Heart left ventricle (tissue), 16 donors: ENCODE results near the gene PTPRE. TPM values are rescaled to one million over a fixed set of nuclear protein-coding genes. Genes with fewer than 3 reads are reported as not detected.

Source experiments
- ATAC-seq, 4 donors: fragments of 200-7000 bp; cut with Tn5 transposase; one replicate each; pipeline ENCODE4 v1.9.1; 2020 to 2022; ENCODE audit warnings: moderate library complexity in 4 of 4, mild to moderate bottlenecking in 3 of 4, moderate number of reproducible peaks in 1 of 4
- DNase-seq, 5 donors: peaks; one replicate each; pipeline ENCODE4 v3.0.0-alpha.2; 2020
- H3K27ac ChIP-seq, 12 donors: fragments of 200-600 bp; sonication (generic) in 4 of 12; one replicate each; pipeline versions ENCODE4 v1.5.0 to v1.8.0; 2016 to 2022; ENCODE audit warnings: mild to moderate bottlenecking in 2 of 12
- H3K27me3 ChIP-seq, 9 donors: fragments of 200-600 bp; sonication (generic) in 2 of 9; one replicate each; pipeline versions ENCODE4 v1.5.1 to v1.8.0; 2016 to 2022; ENCODE audit warnings: mild to moderate bottlenecking in 3 of 9
- H3K36me3 ChIP-seq, 9 donors: fragments of 200-600 bp; sonication (generic) in 2 of 9; one replicate each; pipeline versions ENCODE4 v1.5.0 to v1.8.0; 2018 to 2022; ENCODE audit warnings: mild to moderate bottlenecking in 2 of 9
- H3K4me1 ChIP-seq, 12 donors: fragments of 200-600 bp; sonication (generic) in 4 of 12; one replicate each; pipeline versions ENCODE4 v1.5.0 to v1.8.0; 2016 to 2022; ENCODE audit warnings: mild to moderate bottlenecking in 3 of 12
- H3K4me3 ChIP-seq, 12 donors: fragments of 200-600 bp; sonication (generic) in 4 of 12; one replicate each; pipeline versions ENCODE4 v1.5.0 to v1.8.0; 2017 to 2022; ENCODE audit warnings: mild to moderate bottlenecking in 9 of 12, moderate library complexity in 4 of 12
- H3K9me3 ChIP-seq, 12 donors: fragments of 200-600 bp; sonication (generic) in 4 of 12; one replicate each; pipeline versions ENCODE4 v1.5.0 to v1.8.0; 2016 to 2022; ENCODE audit warnings: mild to moderate bottlenecking in 1 of 12
- POLR2A ChIP-seq, 2 donors: fragments of 450-650 bp; IDR thresholded peaks; one replicate each; pipeline ENCODE4 v1.6.1; 2017; ENCODE audit warnings: antibody characterized with exemption in 2 of 2, mild to moderate bottlenecking in 2 of 2, moderate library complexity in 2 of 2
- WGBS, 4 donors: extraction: QIAGEN DNeasy Blood & Tissue Kit in 2 of 4; methylation state at CpG; one replicate each; pipeline versions ENCODE4 v1.1.5 to v1.1.7; 2013 to 2018; 5-methylcytosine and 5-hydroxymethylcytosine counted together
- intact Hi-C, 10 donors: fragments of 100-400 bp; cut with DNase I; formaldehyde crosslinking; loops; one replicate each; pipeline versions ENCODE4 v1.11.1 to v1.14.2; 2022
- polyA plus RNA-seq, 2 donors: library from polyadenylated mRNA; stranded (reverse); fragments of 200-250 nt; gene quantifications; one replicate each; pipeline ENCODE4 v1.2.3, GENCODE V29; 2013
- total RNA-seq, 9 donors: library from RNA; depleted of rRNA in 2 of 9; stranded (reverse); fragments of >200 nt in 2 of 9; fragmentation: NEBNext Ultra II Directional in 3 of 9; extraction: Animal tissue kit (Norgen Biotek cat#: 25700) in 3 of 9; gene quantifications; one replicate each; pipeline versions ENCODE4 v1.1.0 to v1.2.4, GENCODE V29; 2016 to 2023
- TF ChIP-seq, protein P1 (sequence below), 12 donors: fragments of 200-600 bp; sonication (generic) in 4 of 12; IDR thresholded peaks; one replicate each; pipeline versions ENCODE4 v1.5.0 to v1.8.0; 2018 to 2022; ENCODE audit warnings: antibody characterized with exemption in 12 of 12, mild to moderate bottlenecking in 5 of 12
- donor health status: ischemic (EF 13 %, LVEDD 7.1; RV severe dilation, severe dysfunction).
- donor health status: healthy with polysubstance abuse.
- donor health status: DM: no; HTN: yes; CAD: no.
- donor health status: DM: no; HTN: no; CAD: no.
- donor health status: ischemic (EF 25% LVEDD 6.9; RV normal size, moderate dysfunction).
- donor health status: ischemic (EF 25% LVEDD 5.7; RV mildly dilated, moderate dysfunction).
- donor health status: healthy.
- donor health status: DM: yes; HTN: yes; CAD: no.
- donor health status: ischemic (EF 35%, LVEDD 5.7; RV mildly dilated, moderate dysfunction).
- donor health status: nonischemic (EF 11% LVEDD 7.7; RV severe dilation, severe dysfunction).
- donor health status: DM: yes; HTN: yes; CAD: no.
- donor health status: PGD.
- donor health status: ischemic (EF 29% LVEDD 5.4; RV normal size, mild dysfunction).
- donor health status: nonischemic (EF 23%, LVEDD 6.1; RV moderate dilation, normal function).

The PTPRE gene
- total and polyA plus RNA-seq, 11 donors: 6.9 to 55.0 (median 24.1) TPM

DNA sequence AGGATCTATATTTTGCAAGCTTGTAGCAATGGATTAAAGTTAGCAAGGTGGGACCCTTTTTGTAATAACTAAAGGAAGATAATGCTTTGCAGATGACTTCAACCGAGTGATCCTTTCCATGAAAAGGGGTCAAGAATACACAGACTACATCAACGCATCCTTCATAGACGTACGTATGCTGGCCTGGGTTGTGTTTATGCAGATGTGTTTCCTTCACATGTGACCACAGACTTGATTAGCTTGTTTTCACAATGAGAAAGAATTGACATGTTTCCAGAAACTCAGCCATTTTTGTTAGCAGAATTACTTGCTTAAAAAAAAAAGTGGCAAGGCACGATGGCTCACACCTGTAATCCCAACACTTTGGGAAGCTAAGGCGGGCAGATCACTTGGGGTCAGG lies 165.1 kb downstream of the PTPRE start:
- 72 to 82% (median 78%) methylated on average over 6 of the region's 6 CpGs for WGBS, 4 donors
- Histone ChIP-seq H3K4me3 (no peak overlapping the region), H3K36me3 (peaks cover 0 to 100% (median 89%) of the 10 kb centered on the region in 9 donors), H3K9me3 (no peaks in the 10 kb centered on the region), H3K4me1 (peaks cover 0 to 9% (median 0%) of the 10 kb centered on the region in 12 donors), H3K27ac (no peak overlapping the region), H3K27me3 (no peaks in the 10 kb centered on the region)
- no peak for ATAC-seq
- TF ChIP-seq, protein P1, sequence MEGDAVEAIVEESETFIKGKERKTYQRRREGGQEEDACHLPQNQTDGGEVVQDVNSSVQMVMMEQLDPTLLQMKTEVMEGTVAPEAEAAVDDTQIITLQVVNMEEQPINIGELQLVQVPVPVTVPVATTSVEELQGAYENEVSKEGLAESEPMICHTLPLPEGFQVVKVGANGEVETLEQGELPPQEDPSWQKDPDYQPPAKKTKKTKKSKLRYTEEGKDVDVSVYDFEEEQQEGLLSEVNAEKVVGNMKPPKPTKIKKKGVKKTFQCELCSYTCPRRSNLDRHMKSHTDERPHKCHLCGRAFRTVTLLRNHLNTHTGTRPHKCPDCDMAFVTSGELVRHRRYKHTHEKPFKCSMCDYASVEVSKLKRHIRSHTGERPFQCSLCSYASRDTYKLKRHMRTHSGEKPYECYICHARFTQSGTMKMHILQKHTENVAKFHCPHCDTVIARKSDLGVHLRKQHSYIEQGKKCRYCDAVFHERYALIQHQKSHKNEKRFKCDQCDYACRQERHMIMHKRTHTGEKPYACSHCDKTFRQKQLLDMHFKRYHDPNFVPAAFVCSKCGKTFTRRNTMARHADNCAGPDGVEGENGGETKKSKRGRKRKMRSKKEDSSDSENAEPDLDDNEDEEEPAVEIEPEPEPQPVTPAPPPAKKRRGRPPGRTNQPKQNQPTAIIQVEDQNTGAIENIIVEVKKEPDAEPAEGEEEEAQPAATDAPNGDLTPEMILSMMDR (IDR thresholded peaks at IDR 0.05): no peak
- TF ChIP-seq POLR2A (IDR thresholded peaks at IDR 0.05): no peak
- no peak for DNase-seq
- intact Hi-C loops: loop anchor here in 3 of 10 donors (5.0 kb wide), 2 partner anchors 35 to 165 kb away; partner anchors contain the start of gene PTPRE (in 1 of the 3)

DNA sequence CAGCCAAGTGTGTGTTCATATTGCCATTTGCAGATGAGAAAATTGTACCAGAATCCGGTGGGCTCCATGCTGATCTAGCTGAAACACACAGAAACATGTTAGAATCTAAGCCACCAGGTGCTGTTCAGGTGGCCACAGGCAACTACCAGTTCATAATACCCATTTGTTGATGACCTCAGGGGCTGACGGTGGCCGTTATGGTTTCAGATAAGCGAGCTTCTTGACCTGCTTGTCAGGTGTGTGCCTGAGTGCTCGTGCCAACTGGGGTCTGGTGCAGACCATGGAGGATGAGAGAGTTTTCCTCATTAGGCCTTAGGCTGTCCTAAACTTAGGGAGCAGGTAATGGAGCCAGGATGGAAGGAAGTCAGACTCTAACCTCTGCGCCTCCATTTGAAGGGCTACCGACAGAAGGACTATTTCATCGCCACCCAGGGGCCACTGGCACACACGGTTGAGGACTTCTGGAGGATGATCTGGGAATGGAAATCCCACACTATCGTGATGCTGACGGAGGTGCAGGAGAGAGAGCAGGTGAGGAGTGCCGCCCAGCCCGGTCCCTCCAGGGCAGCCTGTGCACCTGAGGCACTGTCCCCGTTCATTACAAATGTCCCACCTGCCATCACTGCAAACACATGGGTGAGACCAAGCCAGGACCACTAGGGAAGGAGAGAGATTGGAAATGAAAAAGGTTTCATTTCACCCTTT lies 166.2 kb downstream of the PTPRE start:
- no peak overlapping the region for H3K27ac ChIP-seq
- ATAC-seq: no peak

DNA sequence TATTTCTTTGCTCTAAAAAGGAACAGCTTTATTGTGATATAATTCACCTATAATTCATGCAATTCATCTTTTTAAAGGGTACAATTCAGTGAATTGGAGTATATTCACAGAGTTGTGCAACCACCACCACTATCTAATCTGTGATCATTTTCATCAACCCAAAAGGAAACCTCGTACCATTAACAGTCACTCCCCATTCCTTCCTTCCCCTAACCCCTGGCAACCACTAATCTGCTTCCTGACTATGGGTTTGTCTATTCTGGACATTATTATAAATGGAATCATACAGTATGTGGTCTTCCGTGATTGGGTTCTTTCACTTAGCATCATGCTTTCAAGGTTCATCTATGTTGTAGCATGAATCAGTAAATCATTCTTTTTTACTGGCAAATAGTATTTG lies 167.0 kb downstream of the PTPRE start:
- TF ChIP-seq, protein P1 (IDR thresholded peaks at IDR 0.05): no peak
- TF ChIP-seq POLR2A (IDR thresholded peaks at IDR 0.05): no peak
- 61 to 73% (median 67%) methylated on average over 2 of the region's 2 CpGs for WGBS, 4 donors

More for the DNA sequence above, 166.2 kb downstream of the PTPRE start:
- H3K4me3 ChIP-seq: no peak overlapping the region
- 90 to 96% (median 92%) methylated on average over 12 to 14 of the region's 14 CpGs for WGBS, 4 donors
- no peaks in the 10 kb centered on the region for H3K27me3 ChIP-seq
- peaks cover 0 to 100% (median 89%) of the 10 kb centered on the region in 9 donors for H3K36me3 ChIP-seq
- intact Hi-C loops: loop anchor here in 3 of 10 donors (5.0 kb wide), 2 partner anchors 36 to 166 kb away; partner anchors contain the start of gene PTPRE (in 1 of the 3)
- peaks cover 0 to 9% (median 0%) of the 10 kb centered on the region in 12 donors for H3K4me1 ChIP-seq
- no peaks in the 10 kb centered on the region for H3K9me3 ChIP-seq
- DNase-seq: peak in 2 of 5 donors; percentile 7 to 16
- TF ChIP-seq, protein P1 (IDR thresholded peaks at IDR 0.05): no peak
- no peak for TF ChIP-seq POLR2A (IDR thresholded peaks at IDR 0.05)

DNA sequence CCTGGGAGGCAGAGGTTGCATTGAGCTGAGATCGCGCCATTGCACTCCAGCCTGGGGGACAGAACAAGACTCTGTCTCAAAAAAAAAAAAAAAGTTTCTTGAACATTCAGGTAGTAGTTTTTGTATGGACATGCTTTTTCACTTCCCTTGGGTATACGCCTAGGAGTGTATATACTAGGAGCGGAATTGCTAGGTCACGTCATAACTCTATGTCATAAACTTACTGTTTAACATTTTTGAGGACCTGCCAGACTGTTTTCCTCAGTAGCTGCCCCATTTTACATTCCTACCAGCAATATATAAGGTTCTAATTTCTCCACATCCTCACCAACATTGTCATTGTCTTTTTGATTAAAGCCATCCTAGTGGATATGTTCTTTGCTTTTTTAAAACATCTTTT lies 167.7 kb downstream of the PTPRE start:
- TF ChIP-seq, protein P1 (IDR thresholded peaks at IDR 0.05): no peak
- no peak for TF ChIP-seq POLR2A (IDR thresholded peaks at IDR 0.05)
- no peak overlapping the region for H3K27ac ChIP-seq
- WGBS, 4 donors: 89 to 97% (median 94%) methylated on average over 5 of the region's 5 CpGs
- peaks cover 0 to under 1% (median 0%) of the 10 kb centered on the region in 12 donors for H3K4me1 ChIP-seq
- H3K4me3 ChIP-seq: no peak overlapping the region
- peaks cover 0 to 100% (median 97%) of the 10 kb centered on the region in 9 donors for H3K36me3 ChIP-seq
- no peak for DNase-seq
- intact Hi-C loops: loop anchor here in 3 of 10 donors (5.0 kb wide), 2 partner anchors 37 to 167 kb away; partner anchors contain the start of gene PTPRE (in 1 of the 3)
- no peaks in the 10 kb centered on the region for H3K27me3 ChIP-seq
- H3K9me3 ChIP-seq: no peaks in the 10 kb centered on the region
- no peak for ATAC-seq

More for the DNA sequence above, 167.0 kb downstream of the PTPRE start:
- intact Hi-C loops: loop anchor here in 3 of 10 donors (5.0 kb wide), 2 partner anchors 37 to 167 kb away; partner anchors contain the start of gene PTPRE (in 1 of the 3)
- Histone ChIP-seq H3K9me3 (no peaks in the 10 kb centered on the region), H3K27me3 (no peaks in the 10 kb centered on the region), H3K27ac (no peak overlapping the region), H3K4me3 (no peak overlapping the region), H3K36me3 (peaks cover 0 to 100% (median 91%) of the 10 kb centered on the region in 9 donors), H3K4me1 (peaks cover 0 to 7% (median 0%) of the 10 kb centered on the region in 12 donors)
- ATAC-seq (no peak), DNase-seq (no peak)
